H1 (cell line): ENCODE measurements around the gene ADGRB2. TPM values are rescaled to one million over a fixed set of nuclear protein-coding genes. Genes with fewer than 3 reads are reported as not detected.

Experiments
- CTCF ChIA-PET: fragments of 300-600 bp; sonication (Branson Sonifier 250); formaldehyde crosslinking; loops from one replicate; lab custom pipeline; 2021; ENCODE audit not compliant: partially characterized antibody; lab: Charles Lee
- POLR2A ChIA-PET: fragments of 300-600 bp; sonication (Branson Sonifier 250); formaldehyde crosslinking; loops from one replicate; lab custom pipeline; 2021; ENCODE audit warnings: inconsistent platforms; ENCODE audit not compliant: partially characterized antibody; lab: Charles Lee
- DNase-seq, 2 experiments: peaks; one replicate each; pipeline versions ENCODE4 v3.0.0 to v3.0.0-alpha.2; 2010 to 2022; ENCODE audit warnings: low spot score in 2 of 2, low read depth in 1 of 2, mixed read lengths in 1 of 2
- FAIRE-seq: peaks from 2 replicates; lab custom pipeline; 2011; peaks lifted over from hg19 to GRCh38; lab: Jason Lieb, UNC
- H2AFZ ChIP-seq: 2 replicates; pipeline ENCODE4 v1.8.1; 2012; ENCODE audit warnings: low read length, inconsistent platforms
- H2AK5ac ChIP-seq: 2 replicates; pipeline ENCODE4 v1.6.1; 2013; ENCODE audit warnings: low read depth, low read length
- H2BK120ac ChIP-seq: replicated peaks from 2 replicates; pipeline ENCODE3; 2013; ENCODE audit warnings: low read depth, low read length, inconsistent platforms
- H2BK12ac ChIP-seq: 2 replicates; pipeline ENCODE4 v1.6.1; 2013; ENCODE audit warnings: low read depth, low read length
- H2BK15ac ChIP-seq: 2 replicates; pipeline ENCODE4 v1.6.1; 2013; ENCODE audit warnings: low read length
- H2BK20ac ChIP-seq: 2 replicates; pipeline ENCODE4 v1.6.1; 2013; ENCODE audit warnings: low read length
- H2BK5ac ChIP-seq: 2 replicates; pipeline ENCODE4 v1.6.1; 2013; ENCODE audit warnings: low read depth, low read length
- H3K14ac ChIP-seq: 2 replicates; pipeline ENCODE4 v1.6.1; 2013; ENCODE audit warnings: inconsistent platforms; ENCODE audit not compliant: insufficient read length
- H3K18ac ChIP-seq: 2 replicates; pipeline ENCODE4 v1.6.1; 2013; ENCODE audit warnings: low read length; ENCODE audit errors: extremely low read depth
- H3K23ac ChIP-seq: 2 replicates; pipeline ENCODE4 v1.6.1; 2013; ENCODE audit warnings: inconsistent platforms; ENCODE audit not compliant: insufficient read length
- H3K23me2 ChIP-seq: 2 replicates; pipeline ENCODE4 v1.6.1; 2013; ENCODE audit warnings: low read depth, low read length
- H3K27ac ChIP-seq: 2 replicates; pipeline ENCODE4 v1.6.1; 2011; ENCODE audit warnings: low read depth, low read length, inconsistent platforms
- H3K27me3 ChIP-seq, 4 experiments: replicated peaks in 1 of 4; 1 replicate in 1 of 4; 2 replicates in 3 of 4; pipeline versions ENCODE4 v1.6.1 to v1.8.1; 2011 to 2013; ENCODE audit warnings: low read length in 3 of 4, mild to moderate bottlenecking in 3 of 4, inconsistent platforms in 2 of 4, mixed read lengths in 2 of 4, moderate library complexity in 1 of 4; ENCODE audit not compliant: control insufficient read depth in 3 of 4, insufficient read depth in 3 of 4; ENCODE audit errors: extremely low read depth in 1 of 4
- H3K36me3 ChIP-seq, 4 experiments: 2 replicates each; pipeline versions ENCODE4 v1.6.1 to v1.8.1; 2011 to 2013; ENCODE audit warnings: mild to moderate bottlenecking in 4 of 4, low read length in 3 of 4, moderate library complexity in 2 of 4, control low read depth in 1 of 4, inconsistent platforms in 1 of 4; ENCODE audit not compliant: insufficient read depth in 4 of 4, control insufficient read depth in 2 of 4
- H3K4ac ChIP-seq: replicated peaks from 2 replicates; pipeline ENCODE3; 2013; ENCODE audit warnings: low read length, low read depth, mixed read lengths, inconsistent platforms; ENCODE audit not compliant: insufficient read length
- H3K4me1 ChIP-seq, 4 experiments: replicated peaks in 1 of 4; 1 replicate in 1 of 4; 2 replicates in 3 of 4; pipeline versions ENCODE4 v1.6.1 to v1.8.1; 2011 to 2013; ENCODE audit warnings: low read length in 3 of 4, inconsistent platforms in 2 of 4, mixed read lengths in 1 of 4; ENCODE audit not compliant: insufficient read depth in 4 of 4, control insufficient read depth in 3 of 4
- H3K4me2 ChIP-seq, 2 experiments: 2 replicates each; pipeline versions ENCODE4 v1.6.1 to v1.8.1; 2011 to 2013; ENCODE audit warnings: low read depth in 2 of 2, low read length in 2 of 2, control low read depth in 1 of 2, inconsistent platforms in 1 of 2, mild to moderate bottlenecking in 1 of 2; ENCODE audit not compliant: insufficient read depth in 1 of 2
- H3K4me3 ChIP-seq, 4 experiments: fragments of 200-600, 300-600 bp in 1 of 4; sonication (generic), shearing (Covaris generic), sonication (Bioruptor Twin) in 1 of 4; 2 replicates each; pipeline versions ENCODE4 v1.5.1 to v1.8.1; 2011 to 2016; ENCODE audit warnings: low read length in 4 of 4, low read depth in 3 of 4, control low read depth in 2 of 4, inconsistent platforms in 2 of 4, mild to moderate bottlenecking in 2 of 4, mixed read lengths in 1 of 4, moderate library complexity in 1 of 4; ENCODE audit not compliant: insufficient read depth in 2 of 4; ENCODE audit errors: extremely low read depth in 1 of 4
- H3K56ac ChIP-seq: replicated peaks from 2 replicates; pipeline ENCODE3; 2013; ENCODE audit warnings: low read depth, mild to moderate bottlenecking, mixed read lengths, low read length, inconsistent platforms; ENCODE audit not compliant: insufficient read length
- H3K79me1 ChIP-seq: 2 replicates; pipeline ENCODE4 v1.6.1; 2013; ENCODE audit warnings: low read depth, low read length, control low read depth
- H3K79me2 ChIP-seq, 2 experiments: 2 replicates each; pipeline versions ENCODE4 v1.6.1 to v1.8.1; 2012 to 2013; ENCODE audit warnings: low read length in 2 of 2, mild to moderate bottlenecking in 2 of 2, inconsistent platforms in 1 of 2; ENCODE audit not compliant: insufficient read depth in 2 of 2, control insufficient read depth in 1 of 2
- H3K9ac ChIP-seq, 4 experiments: replicated peaks in 1 of 4; 1 replicate in 1 of 4; 2 replicates in 3 of 4; pipeline versions ENCODE4 v1.6.1 to v1.8.1; 2011 to 2013; ENCODE audit warnings: low read depth in 3 of 4, low read length in 3 of 4, control low read depth in 2 of 4, mild to moderate bottlenecking in 2 of 4, moderate library complexity in 2 of 4, inconsistent platforms in 1 of 4; ENCODE audit errors: extremely low read depth in 1 of 4
- H3K9me3 ChIP-seq, 2 experiments: 2 replicates each; pipeline versions ENCODE4 v1.6.1 to v1.8.1; 2012 to 2013; ENCODE audit warnings: mild to moderate bottlenecking in 2 of 2, moderate library complexity in 2 of 2, control low read depth in 1 of 2, inconsistent platforms in 1 of 2, low read depth in 1 of 2, low read length in 1 of 2, mixed read lengths in 1 of 2; ENCODE audit not compliant: insufficient read depth in 2 of 2
- H4K20me1 ChIP-seq, 2 experiments: replicated peaks in 1 of 2; 2 replicates each; pipeline versions ENCODE3 to v1.8.1; 2011 to 2013; ENCODE audit warnings: inconsistent platforms in 2 of 2, low read length in 2 of 2, mild to moderate bottlenecking in 1 of 2; ENCODE audit not compliant: insufficient read depth in 2 of 2, control insufficient read depth in 1 of 2
- H4K5ac ChIP-seq: 2 replicates; pipeline ENCODE4 v1.6.1; 2013; ENCODE audit warnings: low read length, low read depth, mixed read lengths, inconsistent platforms; ENCODE audit not compliant: insufficient read length
- H4K8ac ChIP-seq: 2 replicates; pipeline ENCODE4 v1.8.0; 2013; ENCODE audit warnings: mild to moderate bottlenecking, moderate library complexity, low read length, inconsistent platforms; ENCODE audit not compliant: insufficient read depth; ENCODE audit errors: extremely low read depth
- H4K91ac ChIP-seq: replicated peaks from 2 replicates; pipeline ENCODE3; 2013; ENCODE audit warnings: low read length, mixed read lengths, inconsistent platforms; ENCODE audit not compliant: insufficient read length
- ASH2L ChIP-seq: fragments of 200-600, 300-600 bp; sonication (generic); IDR thresholded peaks from one replicate; pipeline ENCODE4 v1.7.1; 2017; ENCODE audit warnings: low read length
- EGR1 ChIP-seq: IDR thresholded peaks from 2 replicates; pipeline ENCODE4 v1.6.1; 2011; ENCODE audit warnings: low read depth, low read length, borderline replicate concordance
- GABPA ChIP-seq: IDR thresholded peaks from 2 replicates; pipeline ENCODE4 v1.6.1; 2011; ENCODE audit warnings: mild to moderate bottlenecking, low read length, moderate library complexity, borderline replicate concordance; ENCODE audit not compliant: insufficient read depth
- HDAC2 ChIP-seq, 2 experiments: fragments of 300-600 bp in 1 of 2; sonication (generic) in 1 of 2; IDR thresholded peaks; 2 replicates each; pipeline ENCODE4 v1.6.1; 2011 to 2012; ENCODE audit warnings: low read depth in 2 of 2, low read length in 2 of 2, mild to moderate bottlenecking in 2 of 2, moderate library complexity in 2 of 2, borderline replicate concordance in 1 of 2, inconsistent platforms in 1 of 2
- JUND ChIP-seq: IDR thresholded peaks from 2 replicates; pipeline ENCODE4 v1.6.1; 2011; ENCODE audit warnings: mild to moderate bottlenecking, improper control_type of control experiment, low read length
- POLR2AphosphoS5 ChIP-seq: IDR thresholded peaks from 2 replicates; pipeline ENCODE4 v1.6.1; 2011; ENCODE audit warnings: low read depth, low read length
- TCF12 ChIP-seq: IDR thresholded peaks from 2 replicates; pipeline ENCODE4 v1.6.1; 2011; ENCODE audit warnings: low read depth, mild to moderate bottlenecking, low read length
- YY1 ChIP-seq: IDR thresholded peaks from 2 replicates; pipeline ENCODE4 v1.6.1; 2011; ENCODE audit warnings: low read depth, mild to moderate bottlenecking, low read length
- WGBS, 2 experiments: shearing (Covaris generic) in 1 of 2; methylation state at CpG; one replicate each; pipeline versions ENCODE4 v1.1.6 to v1.1.7; 2013 to 2015; ENCODE audit warnings: low lambda C conversion rate in 2 of 2, mixed read lengths in 2 of 2, inconsistent platforms in 1 of 2, low coverage in 1 of 2, missing lambda C conversion rate in 1 of 2; ENCODE audit not compliant: insufficient replicate concordance in 2 of 2, insufficient coverage in 1 of 2, insufficient read length in 1 of 2; ENCODE audit errors: extremely low coverage in 1 of 2, missing lambda C conversion rate in 1 of 2; 5-methylcytosine and 5-hydroxymethylcytosine counted together
- polyA plus RNA-seq, 7 experiments: library from polyadenylated mRNA; depleted of rRNA in 3 of 7; stranded (reverse) in 5 of 7; unstranded in 2 of 7; fragments of >200 nt in 5 of 7; fragments of 200-250 nt in 2 of 7; gene quantifications; 1 replicate in 5 of 7; 2 replicates in 1 of 7; 4 replicates in 1 of 7; pipeline versions ENCODE4 v1.2.1 to v1.2.3, GENCODE V29; 2011 to 2013; ENCODE audit warnings: missing spikeins in 2 of 7, mixed read lengths in 2 of 7
- total RNA-seq: library from RNA; stranded (reverse); fragmentation: NEBNext Ultra II Directional; extraction: Animal tissue kit (Norgen Biotek cat#: 25700); gene quantifications from 2 replicates; pipeline ENCODE4 v1.2.1, GENCODE V29; 2021
- TF ChIP-seq, protein P1 (sequence below): IDR thresholded peaks from 2 replicates; pipeline ENCODE4 v1.6.1; 2012; ENCODE audit warnings: inconsistent platforms

ADGRB2 gene
- total and polyA plus RNA-seq, 2 of the 8 experiments (the other 6 are each of a cell fraction or from before 2014, with no cell fraction given), result 15.6 to 26.2 TPM

DNA sequence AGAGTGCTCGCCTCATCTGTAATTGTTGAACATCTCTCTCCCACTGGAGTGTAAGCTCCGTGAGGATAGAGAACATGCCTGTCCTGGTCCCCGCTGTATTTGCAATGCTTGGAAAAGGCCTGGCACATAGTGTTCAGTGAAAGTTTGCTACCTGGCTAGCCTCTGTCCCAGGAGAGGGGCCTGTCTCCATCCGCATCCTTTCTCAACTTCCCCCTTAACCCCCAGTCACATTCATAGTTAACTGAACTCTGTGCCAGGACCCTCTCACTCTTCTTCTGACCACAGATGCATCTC is 36.5 kb upstream of the ADGRB2 start:
- Histone ChIP-seq H3K79me1 (no peaks in the 10 kb centered on the region), H3K4me1 (peaks cover 0 to 16% (median 8%) of the 10 kb centered on the region in 4 experiments; a peak in 5 of 7 replicates), H3K14ac (no peak overlapping the region), H3K18ac (no peak overlapping the region), H4K8ac (no peak overlapping the region), H3K27ac (no peak overlapping the region), H3K79me2 (no peaks in the 10 kb centered on the region), H3K56ac (no peak overlapping the region), H3K23me2 (no peaks in the 10 kb centered on the region; the same call in 1 of the 2 replicates), H2AK5ac (no peak overlapping the region), H3K9ac (no peak overlapping the region), H2BK120ac (no peak overlapping the region), H4K20me1 (no peaks in the 10 kb centered on the region), H2BK15ac (no peak overlapping the region), H3K9me3 (no peaks in the 10 kb centered on the region), H2BK5ac (no peak overlapping the region), H2BK12ac (no peak overlapping the region), H4K5ac (no peak overlapping the region), H3K4me2 (no peak overlapping the region), H3K36me3 (no peaks in the 10 kb centered on the region), H3K23ac (no peak overlapping the region), H4K91ac (no peak overlapping the region), H2BK20ac (no peak overlapping the region), H3K4me3 (no peak overlapping the region), H3K4ac (no peak overlapping the region), H2AFZ (no peak overlapping the region), H3K27me3 (peaks cover 0 to 3% (median 0%) of the 10 kb centered on the region in 4 experiments; a peak in 2 of 7 replicates)
- ChIA-PET CTCF (interaction anchor here (1.2 to 5.5 kb wide), 6 partner anchors 11 to 163 kb away, joined by 3 to 44 read pairs (median 6); partner anchors contain the start of gene SPOCD1), POLR2A (interaction anchor here (0.6 to 1.7 kb wide), 3 partner anchors 19 to 964 kb away, joined by 3 to 6 read pairs (median 4); no protein-coding TSS in a partner anchor)
- TF ChIP-seq EGR1 (no peak), ASH2L (no peak), JUND (no peak), HDAC2 (IDR thresholded peaks at IDR 0.05; ENCODE audit: borderline replicate concordance in 1 of 2, low read depth in 2 of 2, low read length in 2 of 2) (no peak), YY1 (no peak), GABPA (no peak), POLR2AphosphoS5 (no peak), TCF12 (no peak)
- TF ChIP-seq, protein P1, sequence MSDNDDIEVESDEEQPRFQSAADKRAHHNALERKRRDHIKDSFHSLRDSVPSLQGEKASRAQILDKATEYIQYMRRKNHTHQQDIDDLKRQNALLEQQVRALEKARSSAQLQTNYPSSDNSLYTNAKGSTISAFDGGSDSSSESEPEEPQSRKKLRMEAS, result no peak
- WGBS, 2 experiments, result 93% methylated on average over 4 of the region's 4 CpGs; no CpG with 5 or more reads in 1 of the 2 experiments
- FAIRE-seq, result no peak
- no peak for DNase-seq
